ENCODE data around the gene POLR2E.

The POLR2E gene

GRCh38 chr19:1079566-1080111 lies 15.5 kb downstream of the POLR2E start:
- DNase-seq (ENCODE audit: low read depth): no peak

GRCh38 chr19:1076951-1077350 lies 18.2 kb downstream of the POLR2E start:
- DNase-seq (ENCODE audit: low read depth): no peak

- DNase-seq (ENCODE audit: low read depth): no peak
Observed at GRCh38 chr19:1076046-1076386, 19.2 kb downstream of the POLR2E start.

- DNase-seq (ENCODE audit: low read depth): no peak
Observed at GRCh38 chr19:1074544-1075283, 20.5 kb downstream of the POLR2E start.

- no peak for DNase-seq (ENCODE audit: low read depth)
Observed at GRCh38 chr19:1073956-1074517, 21.1 kb downstream of the POLR2E start.

GRCh38 chr19:1073063-1073955 lies 21.9 kb downstream of the POLR2E start:
- no peak for DNase-seq (ENCODE audit: low read depth)

GRCh38 chr19:1072371-1073015 lies 22.7 kb downstream of the POLR2E start:
- DNase-seq (ENCODE audit: low read depth): no peak

- no peak for DNase-seq (ENCODE audit: low read depth)
Observed at GRCh38 chr19:1070931-1071791, 24.0 kb downstream of the POLR2E start.

- no peak for DNase-seq (ENCODE audit: low read depth)
Observed at GRCh38 chr19:1070576-1070930, 24.6 kb downstream of the POLR2E start.

- no peak for DNase-seq (ENCODE audit: low read depth)
Observed at GRCh38 chr19:1069009-1069779, 26.0 kb downstream of the POLR2E start.

GRCh38 chr19:1068009-1069001 lies 26.9 kb downstream of the POLR2E start:
- no peak for DNase-seq (ENCODE audit: low read depth)

- DNase-seq (ENCODE audit: low read depth): no peak
Observed at GRCh38 chr19:1067341-1067957, 27.7 kb downstream of the POLR2E start.

GRCh38 chr19:1066748-1067340 lies 28.3 kb downstream of the POLR2E start, which contains the start of gene ARHGAP45:
Gene ARHGAP45 (plus strand): TSS chr19:1067167. CDS start chr19:1067406, 239 bp downstream.
- no peak for DNase-seq (ENCODE audit: low read depth)

- DNase-seq (ENCODE audit: low read depth): no peak
Observed at GRCh38 chr19:1066251-1066747, 28.9 kb downstream of the POLR2E start.

GRCh38 chr19:1065606-1066109 lies 29.5 kb downstream of the POLR2E start:
- DNase-seq (ENCODE audit: low read depth): no peak

- DNase-seq (ENCODE audit: low read depth): no peak
Observed at GRCh38 chr19:1064661-1065605, 30.2 kb downstream of the POLR2E start.

All from non-pigmented ciliary epithelial cell (primary cell).